B cell (primary cell): ENCODE results near the gene MYO1H. TPM values are rescaled to one million over a fixed set of nuclear protein-coding genes. Genes with fewer than 3 reads are reported as not detected.
A peak's percentile ranks its signal among the peaks of the same experiment; 100 is the strongest.

Experiments used
- ATAC-seq: fragments of 200-7000 bp; cut with Tn5 transposase; one replicate; pipeline ENCODE4 v1.10.0; 2021; ENCODE audit warnings: low read depth, mild to moderate bottlenecking, moderate number of reproducible peaks, moderate library complexity
- CTCF ChIA-PET: fragments of 350-600 bp; sonication (Branson Sonifier 250); formaldehyde crosslinking; loops from one replicate; lab custom pipeline; 2021; ENCODE audit warnings: antibody characterized with exemption, inconsistent platforms; lab: Charles Lee
- POLR2A ChIA-PET: fragments of 350-600 bp; sonication (Branson Sonifier 250); formaldehyde crosslinking; loops from one replicate; lab custom pipeline; 2021; ENCODE audit warnings: antibody characterized with exemption; lab: Charles Lee
- DNase-seq: peaks from one replicate; pipeline ENCODE4 v3.0.0; 2013
- H2AFZ ChIP-seq: 2 replicates; pipeline ENCODE4 v1.6.1; 2012; ENCODE audit warnings: mild to moderate bottlenecking, low read depth, low read length; ENCODE audit not compliant: insufficient read depth, poor library complexity, severe bottlenecking
- H3K27ac ChIP-seq, 2 donors: 1 replicate in 1 of 2; 2 replicates in 1 of 2; pipeline ENCODE4 v1.5.1; 2012 to 2013; ENCODE audit warnings: low read length in 2 of 2, mild to moderate bottlenecking in 2 of 2, moderate library complexity in 1 of 2
- H3K27me3 ChIP-seq, 4 experiments: fragments of 200-600 bp in 1 of 4; sonication (generic) in 1 of 4; replicated peaks in 1 of 4; 1 replicate in 2 of 4; 2 replicates in 2 of 4; pipeline versions ENCODE4 v1.6.1 to v1.7.0; 2013 to 2016; ENCODE audit warnings: low read length in 3 of 4, mild to moderate bottlenecking in 2 of 4, mixed read lengths in 1 of 4, moderate library complexity in 1 of 4; ENCODE audit not compliant: insufficient read depth in 4 of 4, control insufficient read depth in 3 of 4; ENCODE audit errors: control extremely low read depth in 1 of 4
- H3K36me3 ChIP-seq, 2 experiments: replicated peaks in 1 of 2; 1 replicate in 1 of 2; 2 replicates in 1 of 2; pipeline versions ENCODE4 v1.6.1 to v1.7.1; 2013; ENCODE audit warnings: low read length in 1 of 2; ENCODE audit not compliant: insufficient read depth in 2 of 2, control insufficient read depth in 1 of 2; ENCODE audit errors: control extremely low read depth in 1 of 2, extremely low read depth in 1 of 2
- H3K4me1 ChIP-seq, 2 donors: fragments of 200-600 bp in 1 of 2; sonication (generic) in 1 of 2; 1 replicate in 1 of 2; 2 replicates in 1 of 2; pipeline versions ENCODE4 v1.5.1 to v1.6.1; 2013 to 2017; ENCODE audit warnings: low read length in 2 of 2; ENCODE audit not compliant: control insufficient read depth in 2 of 2, insufficient read depth in 2 of 2
- H3K4me2 ChIP-seq: replicated peaks from 2 replicates; pipeline ENCODE3; 2012; ENCODE audit warnings: mild to moderate bottlenecking, low read depth, low read length; ENCODE audit not compliant: poor library complexity, severe bottlenecking
- H3K4me3 ChIP-seq, 5 experiments: fragments of 200-600 bp in 1 of 5; sonication (generic) in 1 of 5; 1 replicate in 3 of 5; 2 replicates in 2 of 5; pipeline versions ENCODE4 v1.5.1 to v1.7.0; 2011 to 2016; ENCODE audit warnings: low read length in 4 of 5, mild to moderate bottlenecking in 4 of 5, low read depth in 2 of 5, control low read depth in 1 of 5, moderate library complexity in 1 of 5; ENCODE audit not compliant: insufficient read depth in 1 of 5; ENCODE audit errors: control extremely low read depth in 1 of 5, extremely low read depth in 1 of 5
- H3K79me2 ChIP-seq: fragments of 200-600 bp; sonication (generic); one replicate; pipeline ENCODE4 v1.6.0; 2016; ENCODE audit warnings: low read length; ENCODE audit not compliant: control insufficient read depth, insufficient read depth
- H3K9ac ChIP-seq: fragments of 200-600 bp; sonication (generic); 2 replicates; pipeline ENCODE4 v1.6.1; 2017; ENCODE audit warnings: mild to moderate bottlenecking, low read length, moderate library complexity
- H3K9me3 ChIP-seq, 3 donors: one replicate each; pipeline versions ENCODE4 v1.6.1 to v1.7.1; 2013; ENCODE audit warnings: low read length in 2 of 3; ENCODE audit not compliant: control insufficient read depth in 2 of 3, insufficient read depth in 1 of 3; ENCODE audit errors: control extremely low read depth in 1 of 3
- H4K20me1 ChIP-seq: 2 replicates; pipeline ENCODE4 v1.6.0; 2012; ENCODE audit warnings: mild to moderate bottlenecking, low read length; ENCODE audit not compliant: insufficient read depth, control insufficient read depth, poor library complexity, severe bottlenecking
- H3K27ac Mint-ChIP-seq: one replicate; pipeline ENCODE4 v1.8.0; 2021; ENCODE audit warnings: mixed read lengths
- H3K27me3 Mint-ChIP-seq: one replicate; pipeline ENCODE4 v1.8.0; 2021; ENCODE audit warnings: mixed read lengths
- H3K4me1 Mint-ChIP-seq: one replicate; pipeline ENCODE4 v1.8.0; 2021; ENCODE audit warnings: mixed read lengths
- H3K4me3 Mint-ChIP-seq: one replicate; pipeline ENCODE4 v1.8.0; 2021; ENCODE audit warnings: mixed read lengths
- H3K9me3 Mint-ChIP-seq: one replicate; pipeline ENCODE4 v1.8.0; 2022; ENCODE audit warnings: mixed read lengths; ENCODE audit not compliant: insufficient read depth
- EZH2 ChIP-seq: IDR thresholded peaks from 2 replicates; pipeline ENCODE4 v1.6.1; 2012; ENCODE audit warnings: borderline replicate concordance, low read depth, mild to moderate bottlenecking, moderate library complexity, low read length; ENCODE audit not compliant: insufficient read depth, poor library complexity, severe bottlenecking
- WGBS: methylation state at CpG from one replicate; pipeline ENCODE4 v1.1.5; 2013; ENCODE audit warnings: missing lambda C conversion rate; ENCODE audit not compliant: insufficient coverage; 5-methylcytosine and 5-hydroxymethylcytosine counted together
- intact Hi-C: fragments of 100-400 bp; cut with micrococcal nuclease; formaldehyde crosslinking; loops from one replicate; pipeline ENCODE4 v1.10.0; 2022
- polyA plus RNA-seq: library from polyadenylated mRNA; depleted of rRNA; stranded (reverse); fragments of >200 nt; gene quantifications from 2 replicates; pipeline ENCODE4 v1.2.3, GENCODE V29; 2012
- total RNA-seq, 2 donors: library from RNA; stranded (reverse); fragments of 120-200 nt in 1 of 2; gene quantifications; 1 replicate in 1 of 2; 2 replicates in 1 of 2; pipeline versions ENCODE4 v1.2.3 to v1.2.4, GENCODE V29; 2013 to 2022
- TF ChIP-seq, protein P1 (sequence below): fragments of 200-600 bp; IDR thresholded peaks from one replicate; pipeline ENCODE4 v1.8.0; 2022; ENCODE audit warnings: antibody characterized with exemption, mild to moderate bottlenecking

MYO1H gene
- total and polyA plus RNA-seq, 2 donors (not counting 1 experiment from before 2014, with no cell fraction given) = not detected

DNA sequence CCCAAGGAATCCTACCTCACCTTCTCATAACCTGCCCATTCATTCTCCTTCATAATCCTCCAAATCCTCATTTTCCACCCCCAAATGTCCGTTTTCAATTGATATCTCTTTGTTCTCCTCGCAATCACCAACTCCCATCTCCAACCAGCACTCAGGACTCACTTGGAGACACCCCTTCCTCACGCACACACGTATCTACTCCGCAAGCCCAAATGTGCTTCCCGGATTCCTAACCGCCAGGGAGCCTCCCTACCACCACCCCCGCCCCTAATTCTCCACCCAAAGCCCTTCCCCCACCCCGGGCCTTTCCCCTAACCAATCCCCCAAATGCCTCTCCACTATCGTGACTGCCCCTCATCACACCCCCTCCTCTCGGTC is 129.1 kb downstream of the MYO1H start:
- no peaks in the 10 kb centered on the region for H3K27me3 Mint-ChIP-seq
- no peaks in the 10 kb centered on the region for H3K36me3 ChIP-seq
- no peaks in the 10 kb centered on the region for H3K9me3 ChIP-seq
- peaks cover 22 to 23% of the 10 kb centered on the region in 2 donors for H3K4me1 ChIP-seq
- DNase-seq (no peak), ATAC-seq (no peak)
- H2AFZ ChIP-seq = peak overlapping the region; percentile 99
- H3K79me2 ChIP-seq = peaks cover 90% of the 10 kb centered on the region
- ChIA-PET POLR2A (no interaction called here), CTCF (no interaction called here)
- peaks cover 43% of the 10 kb centered on the region for H3K4me1 Mint-ChIP-seq
- peak overlapping the region; percentile 99 for H3K4me3 Mint-ChIP-seq
- no peaks in the 10 kb centered on the region for H4K20me1 ChIP-seq
- no peaks in the 10 kb centered on the region for H3K9me3 Mint-ChIP-seq
- no peak for TF ChIP-seq EZH2
- TF ChIP-seq, protein P1, sequence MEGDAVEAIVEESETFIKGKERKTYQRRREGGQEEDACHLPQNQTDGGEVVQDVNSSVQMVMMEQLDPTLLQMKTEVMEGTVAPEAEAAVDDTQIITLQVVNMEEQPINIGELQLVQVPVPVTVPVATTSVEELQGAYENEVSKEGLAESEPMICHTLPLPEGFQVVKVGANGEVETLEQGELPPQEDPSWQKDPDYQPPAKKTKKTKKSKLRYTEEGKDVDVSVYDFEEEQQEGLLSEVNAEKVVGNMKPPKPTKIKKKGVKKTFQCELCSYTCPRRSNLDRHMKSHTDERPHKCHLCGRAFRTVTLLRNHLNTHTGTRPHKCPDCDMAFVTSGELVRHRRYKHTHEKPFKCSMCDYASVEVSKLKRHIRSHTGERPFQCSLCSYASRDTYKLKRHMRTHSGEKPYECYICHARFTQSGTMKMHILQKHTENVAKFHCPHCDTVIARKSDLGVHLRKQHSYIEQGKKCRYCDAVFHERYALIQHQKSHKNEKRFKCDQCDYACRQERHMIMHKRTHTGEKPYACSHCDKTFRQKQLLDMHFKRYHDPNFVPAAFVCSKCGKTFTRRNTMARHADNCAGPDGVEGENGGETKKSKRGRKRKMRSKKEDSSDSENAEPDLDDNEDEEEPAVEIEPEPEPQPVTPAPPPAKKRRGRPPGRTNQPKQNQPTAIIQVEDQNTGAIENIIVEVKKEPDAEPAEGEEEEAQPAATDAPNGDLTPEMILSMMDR = no peak
- intact Hi-C loops = loop anchor here (1.0 kb wide), 1 partner anchor 97 kb away; the partner anchor contains the start of genes MMAB and MVK
- H3K27me3 ChIP-seq = no peaks in the 10 kb centered on the region
- H3K4me3 ChIP-seq = peak overlapping the region; percentile 73 to 99 (median 96)
- H3K27ac ChIP-seq = peak overlapping the region; percentile 76 to 93
- peak overlapping the region; percentile 98 for H3K27ac Mint-ChIP-seq
- H3K4me2 ChIP-seq = peak overlapping the region; percentile 89
- peak overlapping the region; percentile 98 for H3K9ac ChIP-seq
- WGBS = 0% methylated on average over 11 of the region's 11 CpGs

DNA sequence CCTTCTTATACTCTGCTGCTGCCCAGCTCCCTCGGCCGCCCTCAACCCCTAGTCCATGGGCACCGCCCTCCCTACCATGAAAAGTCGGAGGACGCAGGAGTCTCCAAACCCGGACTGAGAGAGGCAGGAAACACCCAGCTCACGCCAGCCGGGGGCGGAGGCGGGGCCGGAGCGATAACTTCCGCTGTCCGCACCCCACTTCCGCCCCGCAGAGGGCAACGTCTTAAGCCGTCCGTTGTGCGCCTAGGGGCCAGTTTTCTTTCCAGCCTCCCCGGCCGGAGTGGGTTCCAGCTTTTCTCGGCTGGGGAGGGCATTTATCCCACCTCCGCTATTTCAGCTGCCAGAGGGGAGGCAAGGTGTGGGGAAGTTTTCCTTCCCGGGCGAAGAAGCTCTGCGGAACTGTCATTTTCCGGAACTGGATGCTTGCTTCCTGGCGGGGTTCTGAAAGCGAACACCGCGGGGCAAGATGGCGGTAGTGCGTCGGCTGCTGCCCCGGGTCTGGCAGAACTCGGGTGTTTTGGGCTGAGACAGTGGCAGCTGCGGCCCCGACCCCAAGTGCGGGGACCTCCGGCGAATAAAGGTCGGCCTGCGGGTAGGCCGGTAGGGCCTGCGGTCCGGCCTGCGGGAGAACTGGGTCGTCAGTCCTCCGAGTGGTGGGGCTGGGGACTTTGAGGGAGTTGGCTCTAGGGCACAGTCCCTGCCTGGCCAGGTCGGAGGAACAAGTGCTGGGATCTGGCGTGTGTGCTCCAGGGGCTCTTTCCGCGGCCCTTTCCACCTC is 129.7 kb downstream of the MYO1H start, which contains the start of the genes KCTD10 and UBE3B:
KCTD10 (minus strand) TSS at position 116 of the 778 bp plus-strand sequence; CDS start at position 78, 38 bp downstream.
UBE3B (plus strand) TSS at position 450 of the 778 bp plus-strand sequence. CDS start 5,918 bp downstream, outside the sequence.
- peak; percentile 94 for DNase-seq
- TF ChIP-seq EZH2 = no peak
- TF ChIP-seq, protein P1 = no peak
- Histone ChIP-seq H3K4me3 (peak within 1 kb of the TSS; percentile 73 to 99 (median 96)), H3K27ac (peak within 1 kb of the TSS; percentile 76 to 93), H3K36me3 (peaks cover 0 to 3% of the 10 kb centered on the region in 2 experiments), H3K4me1 (peaks cover 22 to 23% of the 10 kb centered on the region in 2 donors), H3K9me3 (no peaks in the 10 kb centered on the region), H2AFZ (peak within 1 kb of the TSS; percentile 99), H3K79me2 (peaks cover 90% of the 10 kb centered on the region), H3K27me3 (no peaks in the 10 kb centered on the region), H4K20me1 (no peaks in the 10 kb centered on the region), H3K9ac (peak within 1 kb of the TSS; percentile 98), H3K4me2 (peak within 1 kb of the TSS; percentile 89)
- CTCF ChIA-PET = no interaction called here
- Mint-ChIP-seq H3K27ac (peak within 1 kb of the TSS; percentile 98), H3K27me3 (no peaks in the 10 kb centered on the region), H3K9me3 (no peaks in the 10 kb centered on the region), H3K4me1 (peaks cover 43% of the 10 kb centered on the region), H3K4me3 (peak within 1 kb of the TSS; percentile 99)
- under 1% methylated on average over 46 of the region's 54 CpGs for WGBS
- ATAC-seq = peak; percentile 94
- POLR2A ChIA-PET = interaction anchor here (0.6 kb wide), 1 partner anchor 801 kb away, joined by 4 read pairs; no protein-coding TSS in a partner anchor
- intact Hi-C loops = loop anchor here (1.0 kb wide), 1 partner anchor 96 kb away; the partner anchor contains the start of genes MMAB and MVK
